GM12878 (cell line): ENCODE results near the gene ELF2.

Experiments used
- BACH1 ChIP-seq: fragments of 450-650 bp; IDR thresholded peaks from 2 replicates; pipeline ENCODE4 v1.6.1; 2017; ENCODE audit warnings: mild to moderate bottlenecking, borderline replicate concordance
- CTCF ChIP-seq, 3 experiments: IDR thresholded peaks in 2 of 3; conservative IDR thresholded peaks in 1 of 3; 2 replicates each; pipeline ENCODE4 v1.5.1; 2011; ENCODE audit warnings: low read depth in 3 of 3, low read length in 3 of 3, mild to moderate bottlenecking in 3 of 3, control low read depth in 2 of 3, moderate library complexity in 2 of 3, inconsistent platforms in 1 of 3, mixed read lengths in 1 of 3; ENCODE audit not compliant: control insufficient read depth in 2 of 3, insufficient read depth in 1 of 3; ENCODE audit errors: extremely low read depth in 1 of 3
- GABPA ChIP-seq: IDR thresholded peaks from 2 replicates; pipeline ENCODE4 v1.6.1; 2014; ENCODE audit warnings: antibody characterized with exemption, low read depth, mild to moderate bottlenecking, inconsistent platforms
- IRF5 ChIP-seq: fragments of 450-650 bp; IDR thresholded peaks from 2 replicates; pipeline ENCODE4 v1.6.1; 2017; ENCODE audit warnings: borderline replicate concordance
- MEF2B ChIP-seq: fragments of 450-650 bp; IDR thresholded peaks from 2 replicates; pipeline ENCODE4 v1.6.1; 2018; ENCODE audit warnings: mild to moderate bottlenecking, moderate library complexity; ENCODE audit not compliant: partially characterized antibody, poor library complexity, severe bottlenecking
- MLLT1 ChIP-seq: fragments of 450-650 bp; IDR thresholded peaks from 2 replicates; pipeline ENCODE4 v1.6.1; 2016; ENCODE audit warnings: mild to moderate bottlenecking
- NFYB ChIP-seq: IDR thresholded peaks from 2 replicates; pipeline ENCODE4 v1.6.1; 2011; ENCODE audit warnings: low read depth, mild to moderate bottlenecking, low read length, improper control_type of control experiment, moderate library complexity; ENCODE audit not compliant: insufficient read depth
- PAX8 ChIP-seq: fragments of 450-650 bp; IDR thresholded peaks from 2 replicates; pipeline ENCODE4 v1.6.1; 2017; ENCODE audit warnings: mild to moderate bottlenecking, moderate library complexity
- POLR2AphosphoS5 ChIP-seq: IDR thresholded peaks from 2 replicates; pipeline ENCODE4 v1.6.1; 2011; ENCODE audit warnings: mild to moderate bottlenecking, low read length, inconsistent platforms
- ZBTB4 ChIP-seq: fragments of 450-650 bp; formaldehyde crosslinking; IDR thresholded peaks from 2 replicates; pipeline ENCODE4 v1.4.0; 2022; ENCODE audit warnings: mild to moderate bottlenecking, moderate library complexity
- ZNF24 ChIP-seq: fragments of 450-650 bp; IDR thresholded peaks from 2 replicates; pipeline ENCODE4 v1.6.1; 2017; ENCODE audit warnings: antibody characterized with exemption, mild to moderate bottlenecking

GRCh38 chr4:139038874-139039443, 138.1 kb downstream of the ELF2 start:
- TF ChIP-seq GABPA, result no peak
- no peak for TF ChIP-seq NFYB
- TF ChIP-seq CTCF (IDR thresholded peaks at IDR 0.05 in 2 of 3, conservative IDR thresholded peaks at IDR 0.05 in 1 of 3; ENCODE audit: control insufficient read depth in 2 of 3, extremely low read depth in 1 of 3, insufficient read depth in 1 of 3, low read depth in 3 of 3, low read length in 3 of 3), result no peak
- TF ChIP-seq BACH1, result no peak
- TF ChIP-seq ZNF24, result no peak
- no peak for TF ChIP-seq IRF5
- no peak for TF ChIP-seq MLLT1
- TF ChIP-seq ZBTB4, result no peak
- TF ChIP-seq PAX8, result no peak
- no peak for TF ChIP-seq POLR2AphosphoS5
- TF ChIP-seq MEF2B, result no peak
